Heart left ventricle (tissue), 13 donors: ENCODE measurements around the gene NUCB2.

Source experiments
- POLR2A ChIP-seq, 2 donors: fragments of 450-650 bp; IDR thresholded peaks; one replicate each; pipeline ENCODE4 v1.6.1; 2017; ENCODE audit warnings: antibody characterized with exemption in 2 of 2, mild to moderate bottlenecking in 2 of 2, moderate library complexity in 2 of 2
- TF ChIP-seq, protein P1 (sequence below), 12 donors: fragments of 200-600 bp; sonication (generic) in 4 of 12; IDR thresholded peaks; one replicate each; pipeline versions ENCODE4 v1.5.0 to v1.8.0; 2018 to 2022; ENCODE audit warnings: antibody characterized with exemption in 12 of 12, mild to moderate bottlenecking in 5 of 12
- donor health status: ischemic (EF 13 %, LVEDD 7.1; RV severe dilation, severe dysfunction).
- donor health status: DM: no; HTN: yes; CAD: no.
- donor health status: DM: no; HTN: no; CAD: no.
- donor health status: ischemic (EF 25% LVEDD 6.9; RV normal size, moderate dysfunction).
- donor health status: ischemic (EF 25% LVEDD 5.7; RV mildly dilated, moderate dysfunction).
- donor health status: ischemic (EF 35%, LVEDD 5.7; RV mildly dilated, moderate dysfunction).
- donor health status: nonischemic (EF 11% LVEDD 7.7; RV severe dilation, severe dysfunction).
- donor health status: DM: yes; HTN: yes; CAD: no.
- donor health status: PGD.
- donor health status: ischemic (EF 29% LVEDD 5.4; RV normal size, mild dysfunction).
- donor health status: nonischemic (EF 23%, LVEDD 6.1; RV moderate dilation, normal function).

DNA sequence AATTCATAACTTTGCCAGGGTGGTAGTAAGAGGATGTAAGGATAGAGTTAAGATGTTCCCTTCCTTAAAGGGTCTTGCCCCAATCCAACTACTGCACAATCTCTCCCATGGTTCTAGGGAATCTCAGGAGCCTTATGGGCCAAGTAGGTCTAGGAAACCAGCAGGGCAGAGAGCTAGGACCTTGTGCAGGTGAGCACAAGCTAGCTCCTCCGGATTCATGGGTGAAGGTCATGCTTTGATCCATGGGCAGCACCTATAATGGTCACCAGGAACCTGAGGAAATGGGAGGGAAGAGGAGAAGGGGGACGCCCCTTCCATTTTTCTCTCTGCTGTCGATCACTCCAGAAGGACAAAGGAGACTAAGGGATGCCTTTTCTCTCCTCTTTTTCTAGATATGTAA is 95.1 kb downstream of the NUCB2 start:
- TF ChIP-seq, protein P1, sequence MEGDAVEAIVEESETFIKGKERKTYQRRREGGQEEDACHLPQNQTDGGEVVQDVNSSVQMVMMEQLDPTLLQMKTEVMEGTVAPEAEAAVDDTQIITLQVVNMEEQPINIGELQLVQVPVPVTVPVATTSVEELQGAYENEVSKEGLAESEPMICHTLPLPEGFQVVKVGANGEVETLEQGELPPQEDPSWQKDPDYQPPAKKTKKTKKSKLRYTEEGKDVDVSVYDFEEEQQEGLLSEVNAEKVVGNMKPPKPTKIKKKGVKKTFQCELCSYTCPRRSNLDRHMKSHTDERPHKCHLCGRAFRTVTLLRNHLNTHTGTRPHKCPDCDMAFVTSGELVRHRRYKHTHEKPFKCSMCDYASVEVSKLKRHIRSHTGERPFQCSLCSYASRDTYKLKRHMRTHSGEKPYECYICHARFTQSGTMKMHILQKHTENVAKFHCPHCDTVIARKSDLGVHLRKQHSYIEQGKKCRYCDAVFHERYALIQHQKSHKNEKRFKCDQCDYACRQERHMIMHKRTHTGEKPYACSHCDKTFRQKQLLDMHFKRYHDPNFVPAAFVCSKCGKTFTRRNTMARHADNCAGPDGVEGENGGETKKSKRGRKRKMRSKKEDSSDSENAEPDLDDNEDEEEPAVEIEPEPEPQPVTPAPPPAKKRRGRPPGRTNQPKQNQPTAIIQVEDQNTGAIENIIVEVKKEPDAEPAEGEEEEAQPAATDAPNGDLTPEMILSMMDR (IDR thresholded peaks at IDR 0.05) = no peak
- no peak for TF ChIP-seq POLR2A (IDR thresholded peaks at IDR 0.05)
